Astrocyte (in vitro differentiated cells and primary cell): ENCODE results near the gene TOLLIP.

ENCODE experiments used
- CTCF ChIP-seq: IDR thresholded peaks from 2 replicates; pipeline ENCODE4 v1.5.1; 2011; ENCODE audit warnings: low read depth, mild to moderate bottlenecking, inconsistent platforms, low read length, moderate library complexity; ENCODE audit not compliant: insufficient read depth
- EZH2 ChIP-seq: IDR thresholded peaks from 2 replicates; pipeline ENCODE4 v1.6.1; 2012; ENCODE audit warnings: mild to moderate bottlenecking, low read length, inconsistent platforms; ENCODE audit not compliant: insufficient read depth

- TF ChIP-seq CTCF (no peak), EZH2 (no peak)
Measured at GRCh38 chr11:1356007-1356435, 46.6 kb upstream of the TOLLIP start.
